HG03280 (cell line): Measurements from ENCODE around the gene PAX5.

Experiments used
- ATAC-seq: cut with Tn5 transposase; IDR thresholded peaks from one replicate; pipeline ENCODE4 v1.9.1; 2021; ENCODE audit warnings: mild to moderate bottlenecking, moderate library complexity; ENCODE audit not compliant: unreplicated experiment

Gene PAX5

GRCh38 chr9:36817160-36817834, 216.8 kb downstream of the PAX5 start:
- no peak for ATAC-seq

GRCh38 chr9:36816371-36816770, 217.7 kb downstream of the PAX5 start:
- ATAC-seq = no peak

- ATAC-seq = no peak
Observed at GRCh38 chr9:36815566-36816348, 218.3 kb downstream of the PAX5 start.

GRCh38 chr9:36815023-36815422, 219.0 kb downstream of the PAX5 start:
- no peak for ATAC-seq

GRCh38 chr9:36813154-36813553, 220.9 kb downstream of the PAX5 start:
- no peak for ATAC-seq

GRCh38 chr9:36812556-36812955, 221.5 kb downstream of the PAX5 start:
- ATAC-seq = no peak

GRCh38 chr9:36808251-36808650, 225.8 kb downstream of the PAX5 start:
- no peak for ATAC-seq

- no peak for ATAC-seq
Observed at GRCh38 chr9:36803961-36804360, 230.1 kb downstream of the PAX5 start.

GRCh38 chr9:36802201-36802920, 231.7 kb downstream of the PAX5 start:
- no peak for ATAC-seq

GRCh38 chr9:36800455-36800854, 233.6 kb downstream of the PAX5 start:
- ATAC-seq = no peak

- no peak for ATAC-seq
Observed at GRCh38 chr9:36798350-36799065, 235.6 kb downstream of the PAX5 start.

- ATAC-seq = no peak
Observed at GRCh38 chr9:36797471-36798220, 236.4 kb downstream of the PAX5 start.

- ATAC-seq = no peak
Observed at GRCh38 chr9:36796671-36797419, 237.2 kb downstream of the PAX5 start.

GRCh38 chr9:36794461-36794860, 239.6 kb downstream of the PAX5 start:
- no peak for ATAC-seq

- no peak for ATAC-seq
Observed at GRCh38 chr9:36793277-36793676, 240.8 kb downstream of the PAX5 start.

- no peak for ATAC-seq
Observed at GRCh38 chr9:36791222-36791950, 242.7 kb downstream of the PAX5 start.

GRCh38 chr9:36789886-36790285, 244.2 kb downstream of the PAX5 start:
- no peak for ATAC-seq

GRCh38 chr9:36788534-36788933, 245.5 kb downstream of the PAX5 start:
- no peak for ATAC-seq

GRCh38 chr9:36787709-36788108, 246.4 kb downstream of the PAX5 start:
- no peak for ATAC-seq
